Measurements from ENCODE around the gene GPX3.

The GPX3 gene

DNA sequence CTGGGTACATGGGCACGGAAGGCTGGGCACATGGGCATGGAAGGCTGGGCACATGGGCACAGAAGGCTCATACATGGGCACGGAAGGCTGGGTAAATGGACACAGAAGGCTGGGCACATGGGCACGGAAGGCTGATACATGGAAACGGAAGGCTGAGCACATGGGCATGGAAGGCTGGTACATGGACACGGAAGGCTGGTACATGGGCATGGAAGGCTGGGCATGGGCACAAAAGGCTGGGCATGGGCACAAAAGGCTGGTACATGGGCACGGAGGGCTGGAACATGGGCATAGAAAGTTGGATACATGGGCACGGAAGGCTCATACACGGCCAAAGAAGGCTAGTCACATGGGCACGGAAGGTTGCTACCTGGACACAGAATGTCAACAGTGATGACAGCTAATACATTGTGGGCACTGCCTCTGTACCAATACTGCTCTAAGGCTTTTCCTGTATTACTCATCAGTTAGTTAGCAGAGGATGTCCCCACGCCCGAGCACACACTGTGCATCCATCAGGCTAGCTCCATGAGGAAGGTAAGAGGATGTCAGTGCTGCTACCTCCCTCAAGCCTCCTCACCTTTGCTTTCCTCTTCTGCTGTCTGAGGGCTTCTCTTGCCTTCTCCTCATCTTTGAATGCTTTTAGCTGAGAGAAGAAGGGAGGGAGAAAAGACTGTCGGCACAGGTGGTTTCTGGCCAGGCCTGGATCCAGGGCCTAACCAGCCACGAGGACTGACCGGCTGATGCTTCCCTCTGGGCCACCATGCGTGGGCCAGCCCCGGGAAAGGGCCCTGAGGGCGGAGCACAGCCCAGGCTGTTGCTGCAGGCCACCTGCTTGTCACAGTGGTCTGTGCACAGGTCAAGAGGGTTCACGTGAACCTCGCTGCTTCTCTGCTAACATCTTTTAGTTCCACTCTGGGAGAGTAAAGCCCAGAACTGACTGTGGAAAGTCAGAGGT lies 14.3 kb downstream of the GPX3 start:
- DNase-seq (ENCODE audit: low read depth) = no peak

DNA sequence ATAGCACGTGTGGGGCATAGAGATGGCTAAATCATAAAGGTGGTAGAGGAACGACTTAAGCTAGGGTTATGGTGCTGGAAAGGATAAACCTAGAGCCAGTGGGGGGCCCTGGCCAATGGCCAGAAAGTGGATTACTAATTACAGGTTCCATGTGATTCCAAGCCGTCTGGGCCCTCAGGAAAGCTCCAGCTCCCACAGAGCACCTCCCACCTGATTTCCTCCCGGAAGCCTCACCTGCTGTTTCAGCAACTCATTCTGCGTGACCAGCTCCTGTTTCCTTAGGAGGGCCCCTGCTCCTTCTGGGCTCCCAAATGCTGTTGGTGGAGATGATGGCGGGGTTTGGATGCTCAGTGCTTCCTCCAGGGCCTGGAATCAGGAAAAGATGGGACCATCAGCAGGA lies 16.2 kb downstream of the GPX3 start:
- no peak for DNase-seq (ENCODE audit: low read depth)

DNA sequence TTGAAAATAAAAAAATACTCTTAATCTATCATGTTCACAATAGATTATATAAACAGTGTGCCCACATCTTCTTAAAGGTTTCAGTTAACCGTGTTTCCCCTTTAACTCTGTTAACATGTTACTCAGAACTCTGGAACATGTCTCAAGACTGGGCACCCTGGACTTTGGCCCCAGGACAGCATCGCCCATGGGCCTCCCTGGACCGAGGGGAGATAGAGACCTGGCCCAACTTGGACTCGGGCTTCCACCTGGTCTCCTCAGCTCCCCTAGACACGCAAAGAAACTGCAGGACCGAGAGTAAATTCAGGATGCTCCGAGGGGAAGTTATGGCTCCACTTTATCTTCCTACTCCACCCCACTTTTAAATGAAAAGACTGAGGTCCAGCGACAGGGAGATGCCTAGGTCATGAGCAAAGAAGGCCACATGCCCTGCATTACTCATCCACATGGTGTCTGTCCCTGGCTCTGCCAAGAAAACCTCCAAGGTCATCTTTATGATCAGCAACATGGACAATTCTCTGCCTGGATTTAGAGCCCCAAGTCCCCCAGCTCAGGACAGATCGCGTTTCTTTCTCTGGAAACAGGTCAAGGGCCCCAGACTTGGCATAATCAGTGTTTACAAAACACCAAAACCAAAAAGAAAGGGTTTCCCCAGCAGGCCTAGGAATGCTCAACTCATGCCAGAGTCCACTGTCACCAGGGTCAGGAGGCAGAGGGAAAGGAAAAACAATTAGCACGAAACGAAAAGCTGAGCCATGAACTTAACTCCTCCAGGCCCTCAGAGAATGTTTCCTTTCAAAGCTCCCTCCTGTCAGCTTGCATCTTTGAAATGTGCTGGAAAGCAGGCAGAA lies 17.4 kb downstream of the GPX3 start:
- DNase-seq (ENCODE audit: low read depth) = no peak

DNA sequence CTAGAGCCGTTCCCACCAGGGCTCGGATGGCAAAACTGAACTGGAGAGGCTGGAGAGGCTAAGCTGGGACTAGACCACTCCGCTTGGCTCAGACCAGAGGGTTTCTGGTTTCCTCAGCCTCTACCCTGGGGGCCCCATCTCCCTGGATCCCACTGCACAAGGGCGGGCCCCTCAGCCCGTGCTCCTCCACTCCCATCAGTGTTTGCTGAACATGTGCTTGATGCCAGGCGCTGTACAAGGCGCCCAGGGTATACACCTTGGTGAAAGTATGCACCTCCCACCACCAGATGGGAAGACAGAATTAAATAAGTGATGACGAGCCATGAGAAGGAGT lies 18.0 kb downstream of the GPX3 start:
- DNase-seq (ENCODE audit: low read depth) = no peak

DNA sequence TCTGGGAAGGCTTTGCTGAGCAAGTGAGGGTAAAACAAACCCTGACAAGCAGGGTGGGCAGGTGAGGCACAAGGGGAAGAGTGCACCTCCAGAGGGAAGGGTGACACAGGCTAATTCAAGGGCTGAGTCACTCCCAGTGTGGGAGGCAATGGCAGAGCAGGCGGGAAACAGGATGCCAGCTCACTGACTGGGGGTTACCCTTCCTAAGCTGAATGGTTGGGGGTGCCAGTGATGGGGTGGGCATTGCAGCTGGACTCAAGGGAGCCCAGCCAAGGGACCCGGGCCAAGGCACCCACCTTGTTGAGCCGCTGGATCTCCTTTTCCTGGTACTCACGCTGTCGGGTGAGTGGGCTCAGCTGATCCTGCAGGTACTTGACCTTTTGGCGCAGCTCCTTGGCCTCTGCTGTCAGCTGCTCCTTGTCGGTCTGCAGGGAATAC lies 18.4 kb downstream of the GPX3 start:
- DNase-seq (ENCODE audit: low read depth) = no peak

DNA sequence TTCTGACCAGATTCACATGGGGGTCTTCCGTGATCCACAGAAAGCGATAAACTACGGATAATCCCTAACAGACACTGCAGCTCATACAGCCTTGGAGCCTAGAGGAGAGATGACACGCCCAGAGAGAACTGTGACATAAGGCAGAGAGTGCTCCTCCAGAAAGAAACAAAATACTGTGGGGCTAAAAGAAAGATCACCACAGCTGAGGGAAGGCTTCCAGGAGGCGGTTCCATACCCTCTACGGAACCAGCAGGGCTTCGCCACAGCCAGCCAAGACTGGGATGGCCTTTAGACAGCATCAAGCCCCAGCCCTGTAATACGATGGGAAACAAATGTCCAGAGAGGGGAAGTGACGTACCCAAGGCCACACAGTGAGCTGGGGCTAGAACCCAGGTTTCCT lies 19.3 kb downstream of the GPX3 start:
- no peak for DNase-seq (ENCODE audit: low read depth)

DNA sequence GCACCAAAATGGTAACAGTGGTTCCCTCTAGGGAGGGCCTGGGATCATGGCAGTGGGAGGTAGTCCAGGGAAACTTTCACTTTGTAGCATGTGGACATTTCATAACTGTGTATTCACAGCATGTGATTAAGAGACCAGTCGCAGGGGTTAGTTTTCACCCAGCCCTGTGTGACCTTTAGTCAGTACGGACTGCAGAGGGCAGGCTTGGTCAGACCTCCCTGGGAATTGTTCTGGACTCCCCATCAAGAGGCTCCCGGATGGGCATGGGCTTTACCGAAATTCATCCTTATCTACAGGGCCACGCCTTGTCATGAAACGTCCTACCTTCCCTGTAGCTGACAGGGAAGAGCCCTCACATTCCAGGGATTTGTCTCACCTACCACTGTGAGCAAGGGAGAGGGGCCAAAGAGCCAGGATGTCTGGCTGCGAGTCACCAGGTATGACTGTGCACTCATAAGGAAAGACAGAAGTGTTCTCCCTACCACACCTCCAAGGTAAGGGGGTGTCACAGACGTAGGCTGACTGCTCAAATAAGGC lies 19.9 kb downstream of the GPX3 start:
- DNase-seq (ENCODE audit: low read depth) = no peak

DNA sequence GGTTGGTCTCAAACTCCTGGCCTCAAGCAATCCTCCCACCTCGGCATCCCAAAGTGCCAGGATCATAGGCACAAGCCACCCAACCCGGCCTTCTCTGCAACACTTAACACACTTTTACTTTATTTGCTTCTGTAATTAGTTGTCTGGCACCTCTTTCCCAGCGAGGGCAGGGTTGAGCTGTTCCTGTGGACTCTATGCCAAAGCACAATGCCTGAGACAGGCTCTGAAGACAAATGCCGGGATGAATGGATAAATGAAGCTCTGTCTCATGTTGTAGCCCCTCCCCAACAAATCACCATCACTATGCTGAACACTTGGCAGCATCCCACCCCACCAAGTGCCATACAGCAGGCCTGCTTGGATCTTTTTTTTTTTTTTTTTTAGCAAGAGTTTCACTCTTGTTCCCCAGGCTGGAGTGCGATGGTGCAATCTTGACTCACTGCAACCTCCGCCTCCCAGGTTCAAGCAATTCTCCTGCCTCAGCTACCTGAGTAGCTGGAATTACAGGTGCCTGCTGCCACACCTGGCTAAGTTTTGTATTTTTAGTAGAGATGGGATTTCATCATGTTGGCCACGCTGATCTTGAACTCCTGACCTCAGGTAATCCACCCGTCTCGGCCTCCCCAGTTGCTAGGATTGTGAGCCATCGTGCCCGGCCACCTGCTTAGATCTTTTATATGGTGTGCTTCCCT lies 21.3 kb downstream of the GPX3 start:
- no peak for DNase-seq (ENCODE audit: low read depth)

DNA sequence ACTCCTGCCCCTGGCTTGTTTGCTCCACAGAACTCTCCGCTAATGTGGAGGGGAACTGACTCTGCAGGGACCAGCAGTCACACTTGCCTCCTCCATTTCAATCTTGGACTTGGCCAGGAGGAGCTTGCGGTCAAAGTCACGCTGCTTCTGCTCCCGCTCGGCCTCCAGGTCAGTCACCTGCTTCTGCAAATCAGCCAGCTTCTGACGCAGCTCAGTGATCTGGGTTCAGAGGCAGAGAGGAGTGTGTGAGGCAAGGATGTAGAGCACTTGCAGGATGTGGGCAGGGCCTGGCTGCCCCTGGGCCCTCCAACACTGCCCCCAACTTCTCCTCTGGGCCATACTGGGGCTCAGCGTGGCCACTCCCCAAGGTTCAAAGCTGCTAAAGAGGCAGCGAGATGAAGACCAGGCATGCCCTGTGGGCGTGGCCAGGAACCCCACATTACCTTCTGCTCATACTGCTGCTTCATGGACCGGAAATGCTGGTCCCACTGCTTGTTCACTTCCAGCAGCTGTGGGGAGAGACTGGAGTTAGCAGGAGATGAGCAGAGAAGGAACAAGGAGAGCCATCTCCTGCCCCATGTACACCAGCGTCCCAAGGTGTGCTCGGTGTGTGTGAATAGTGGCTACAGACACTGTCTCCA lies 22.2 kb downstream of the GPX3 start:
- DNase-seq (ENCODE audit: low read depth) = no peak

DNA sequence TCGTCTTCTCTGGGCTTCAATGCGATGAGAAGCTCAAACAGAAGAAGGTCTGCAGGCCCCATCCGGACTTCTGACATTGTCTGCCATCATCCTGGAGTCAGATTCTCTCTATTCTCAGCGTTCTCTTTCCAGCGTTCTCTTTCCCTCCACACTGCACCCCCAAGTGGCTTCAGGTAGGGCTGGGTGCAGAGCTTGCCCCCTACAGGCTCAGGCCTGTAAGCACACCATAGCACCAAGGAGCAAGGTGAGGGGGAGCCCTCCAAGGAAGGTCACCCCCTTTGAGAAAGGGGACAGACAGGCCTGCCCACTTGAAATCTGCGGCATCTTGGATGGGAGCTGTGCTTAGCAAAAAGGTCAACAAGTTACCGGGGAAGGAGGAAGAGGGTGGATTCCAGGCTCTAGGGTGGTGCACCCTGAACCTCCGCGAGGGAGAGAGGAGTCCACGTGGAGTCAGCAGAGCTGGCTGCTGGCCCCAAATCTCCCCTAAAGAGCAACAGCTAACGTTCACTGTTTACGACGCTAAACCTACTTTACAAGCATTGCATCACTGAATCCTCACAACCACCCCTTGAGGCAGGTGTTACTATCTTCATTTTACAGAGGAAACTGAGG lies 27.5 kb downstream of the GPX3 start:
- DNase-seq (ENCODE audit: low read depth) = no peak

DNA sequence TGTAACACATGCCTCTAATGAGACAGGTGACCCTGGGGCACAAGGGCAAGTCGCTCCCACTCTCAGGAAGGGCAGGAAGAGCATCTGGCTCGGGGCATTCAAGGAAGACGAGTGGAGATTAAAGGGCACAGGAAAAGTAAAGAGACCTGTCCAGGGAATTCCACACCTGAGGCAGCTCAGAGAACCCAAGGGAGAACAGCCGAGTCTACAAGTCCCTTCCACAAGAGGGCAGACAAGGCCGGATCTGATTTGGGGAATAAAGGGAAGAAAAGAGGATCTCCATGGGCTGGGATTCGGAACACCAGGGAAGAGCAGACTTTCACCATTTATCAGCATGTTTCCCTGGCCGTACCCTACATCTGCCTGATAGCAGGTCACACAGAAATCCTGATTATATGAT lies 28.1 kb downstream of the GPX3 start:
- no peak for DNase-seq (ENCODE audit: low read depth)

DNA sequence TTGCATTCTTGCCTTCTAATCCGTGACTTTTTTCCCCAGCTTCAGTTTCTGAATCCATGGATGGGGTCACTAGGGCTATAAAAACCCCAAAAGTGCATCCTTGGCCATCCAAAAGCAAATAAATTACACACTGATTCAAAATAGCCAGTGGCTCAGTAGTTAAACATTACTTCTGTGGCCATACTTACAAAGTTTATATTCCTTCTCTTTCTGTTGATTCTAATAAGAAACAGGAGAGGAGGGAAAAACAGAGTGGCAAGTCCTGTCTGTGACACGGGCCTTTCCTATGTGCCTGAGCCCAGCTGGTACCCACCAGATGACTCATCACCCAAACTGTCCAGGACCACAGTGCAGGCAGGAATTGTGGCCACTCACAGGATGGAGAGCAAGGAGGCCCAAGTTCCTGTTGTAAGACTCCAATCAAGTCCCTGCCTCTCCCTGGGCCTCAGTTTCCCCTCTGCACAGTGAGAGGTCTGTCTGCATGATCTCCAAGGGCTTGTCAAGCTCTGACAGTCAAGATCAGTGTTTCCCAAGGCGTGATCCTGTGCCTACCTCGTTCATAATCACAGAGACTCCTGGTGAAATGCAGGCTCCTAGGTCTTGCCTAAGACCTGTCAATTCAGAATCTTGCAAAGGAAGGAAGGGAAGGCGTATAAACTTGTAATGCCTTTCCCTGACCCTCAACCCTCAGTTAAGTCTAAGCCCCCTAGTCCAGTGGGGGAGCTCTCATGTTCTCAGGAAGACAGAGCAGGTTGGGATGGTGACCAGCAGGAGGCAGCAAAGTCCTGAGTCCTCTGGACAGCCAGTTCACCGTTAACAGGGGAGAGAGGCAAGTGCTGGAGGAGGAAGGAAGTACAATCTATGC lies 30.9 kb downstream of the GPX3 start:
- DNase-seq (ENCODE audit: low read depth) = peak; percentile 41

DNA sequence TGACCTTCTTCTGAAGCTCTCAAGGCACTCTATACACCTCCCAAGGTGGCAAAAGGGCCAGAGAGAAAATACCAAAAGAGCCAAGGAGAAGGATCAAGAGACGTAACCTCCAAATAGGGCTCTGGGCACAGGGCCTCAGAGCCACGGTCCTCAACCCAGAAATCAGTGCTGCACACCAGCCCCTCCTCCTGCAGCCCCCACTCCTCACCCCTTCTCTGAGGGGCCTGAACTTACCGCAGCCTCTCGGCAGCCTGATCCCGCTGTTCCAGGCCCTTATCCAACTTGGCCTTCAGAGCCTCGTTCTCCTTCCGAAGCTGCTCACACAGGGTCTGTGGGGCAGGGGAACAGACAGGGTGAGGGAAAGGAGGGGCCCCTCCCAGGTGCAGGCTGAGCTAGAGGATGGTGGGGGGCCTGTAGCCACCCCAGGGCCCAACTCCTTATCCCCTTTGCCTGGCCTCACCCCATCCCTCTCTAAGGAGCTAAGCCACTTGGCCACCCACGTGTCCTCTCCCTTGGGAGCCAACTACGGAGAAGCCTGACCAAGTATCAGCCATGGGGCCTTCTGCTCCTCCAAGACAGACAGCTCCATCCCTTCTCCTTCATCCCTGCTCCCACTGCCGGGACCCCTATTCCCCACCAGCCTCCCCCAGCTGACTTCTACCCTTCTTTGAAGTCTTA lies 31.7 kb downstream of the GPX3 start:
- DNase-seq (ENCODE audit: low read depth) = no peak

DNA sequence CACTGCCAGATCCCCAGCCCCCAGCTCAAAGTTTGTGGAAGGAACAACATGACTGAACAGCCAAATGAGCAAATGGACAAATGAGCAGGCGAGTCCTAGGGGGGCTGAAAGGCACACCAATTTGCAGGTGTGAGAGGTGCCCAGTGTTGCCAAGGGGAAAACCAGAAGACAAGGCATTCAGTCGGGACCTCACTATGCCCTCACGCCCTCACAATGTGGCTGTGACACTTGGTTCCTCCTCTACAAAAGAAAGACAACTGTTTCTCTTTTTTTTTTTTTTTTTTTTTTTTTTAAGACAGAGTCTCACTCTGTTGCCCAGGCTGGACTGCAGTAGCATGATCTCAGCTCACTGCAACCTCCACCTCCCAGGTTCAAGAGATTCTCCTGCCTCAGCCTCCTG lies 32.4 kb downstream of the GPX3 start:
- no peak for DNase-seq (ENCODE audit: low read depth)

DNA sequence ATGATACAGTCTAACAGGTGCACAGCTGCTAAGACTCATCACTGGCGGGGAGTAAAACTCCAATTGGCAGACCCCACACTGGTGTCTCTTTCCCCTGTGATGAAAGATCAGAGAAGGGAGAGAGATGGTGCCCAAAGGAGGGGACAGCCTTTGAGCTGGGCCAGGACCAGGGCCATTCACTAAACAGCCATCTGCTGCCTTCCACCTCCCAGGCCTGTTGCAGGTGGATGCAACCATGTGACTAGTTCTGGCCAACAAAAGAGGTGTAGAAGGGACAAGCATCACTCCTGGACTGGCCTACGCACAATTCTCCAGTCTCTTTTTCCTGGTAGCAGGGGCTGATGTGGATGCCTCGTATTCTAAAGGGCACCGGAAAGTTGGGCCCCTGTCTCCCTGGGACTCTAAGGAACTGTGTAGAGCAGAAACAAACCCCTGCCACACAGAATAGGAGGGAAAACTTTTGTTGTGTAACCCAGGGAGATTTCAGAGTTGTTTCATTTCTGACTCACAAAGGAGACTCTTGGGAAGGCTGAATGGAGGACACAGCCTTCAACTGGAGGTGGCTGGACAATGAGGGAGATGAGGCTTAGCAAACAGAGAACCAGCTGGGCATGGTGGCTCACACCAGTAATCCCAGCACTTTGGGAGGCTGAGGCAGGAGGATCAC lies 33.5 kb downstream of the GPX3 start:
- DNase-seq (ENCODE audit: low read depth) = no peak

DNA sequence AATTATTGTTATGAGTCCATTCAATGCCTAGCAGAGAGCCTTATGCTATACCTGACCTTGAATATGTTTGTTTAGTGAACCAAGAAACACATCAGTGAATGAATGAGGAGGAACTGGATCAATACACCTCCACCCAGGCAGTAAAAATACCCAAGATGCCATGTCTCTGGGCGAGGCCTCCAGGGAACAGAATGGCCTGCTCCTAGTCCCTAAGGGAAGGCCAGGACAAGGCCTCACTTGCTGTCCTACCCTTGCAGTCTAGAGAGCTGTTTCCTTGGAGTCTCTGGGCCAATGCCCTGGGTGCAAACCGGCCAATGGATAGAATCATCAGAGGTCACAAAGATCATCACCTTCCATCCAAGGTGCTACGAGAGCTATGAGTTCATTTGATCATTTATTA lies 34.3 kb downstream of the GPX3 start:
- no peak for DNase-seq (ENCODE audit: low read depth)

DNA sequence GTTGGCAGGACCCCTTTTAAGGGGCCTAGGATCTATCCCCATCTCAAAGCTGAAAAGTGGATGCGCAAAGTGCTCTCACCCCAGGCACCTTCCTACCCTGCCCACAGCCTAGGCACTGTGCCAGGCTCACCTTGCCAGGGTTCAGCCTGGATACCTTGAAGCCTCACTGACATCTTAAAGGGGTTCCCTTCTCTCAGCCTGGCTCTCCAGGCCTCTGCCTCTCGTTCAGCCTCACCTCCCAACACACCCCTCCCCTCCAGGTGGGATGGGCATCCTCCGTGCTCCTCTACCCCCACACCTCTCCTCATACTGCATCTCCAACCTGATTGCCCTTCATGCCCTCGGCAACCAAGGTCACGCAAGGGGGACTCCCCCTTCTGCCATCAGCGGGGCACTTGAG lies 34.9 kb downstream of the GPX3 start:
- no peak for DNase-seq (ENCODE audit: low read depth)

DNA sequence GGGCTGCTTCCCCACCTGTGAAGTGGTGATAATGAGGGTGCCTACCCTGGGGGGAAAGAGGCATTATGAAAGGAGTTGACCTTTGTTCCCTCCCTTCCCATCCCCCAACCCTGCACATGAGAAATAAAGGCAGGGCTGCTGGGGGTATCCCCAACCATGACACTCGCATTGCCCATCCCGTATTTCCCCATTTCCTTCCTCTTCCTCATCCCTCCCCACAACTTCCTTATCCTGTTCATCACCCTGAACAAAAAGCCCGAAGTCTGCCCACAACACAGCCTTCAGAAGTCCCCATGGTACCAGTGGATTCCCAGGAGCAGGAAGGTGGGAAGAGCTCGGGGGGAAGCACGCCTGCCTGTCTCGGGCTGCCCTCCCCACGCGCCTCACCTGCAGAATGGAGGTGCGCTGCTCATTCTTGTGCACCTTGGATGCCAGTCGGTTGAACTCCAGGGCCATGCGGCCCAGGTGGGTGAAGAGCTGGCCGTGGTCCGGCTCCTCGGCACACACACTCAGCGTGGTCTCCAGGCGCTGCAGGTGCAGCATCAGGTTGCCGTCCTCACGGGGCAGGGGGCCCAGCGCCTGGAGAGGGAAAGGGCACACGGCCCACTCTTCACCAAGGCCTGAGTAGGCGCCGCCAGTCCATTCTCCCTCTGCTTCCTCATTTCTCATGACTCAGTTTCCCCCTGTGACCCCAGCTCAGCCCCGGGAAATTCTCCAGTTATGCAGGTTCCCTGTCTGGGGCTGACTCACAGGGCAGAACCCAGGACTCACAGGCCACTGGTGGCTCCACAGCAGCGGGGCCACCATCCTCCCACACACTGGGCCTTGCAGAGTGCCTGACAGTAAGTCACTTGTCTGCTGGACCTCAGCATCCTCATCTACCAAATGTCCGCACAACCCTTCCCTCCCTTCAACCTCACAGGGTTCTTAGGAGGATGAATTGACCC lies 36.3 kb downstream of the GPX3 start:
- no peak for DNase-seq (ENCODE audit: low read depth)

All from stimulated activated CD8-positive, alpha-beta memory T cell treated with anti-CD3 and anti-CD28 coated beads, Interleukin-12 subunit alpha, Interleukin-12 subunit beta, amount 100 ng/mL, for 1 hour (primary cell).